NCI-H345 (cell line): ENCODE data around the gene SUB1.
"Not testable (repeated sequence)": the region's sequence is repeated elsewhere in the genome, so short reads cannot be mapped to it uniquely, and the experiment has no call there.

Source experiments
- DNase-seq: peaks from one replicate; lab custom pipeline; 2025; lab: John Stamatoyannopoulos, UW

Gene SUB1

GRCh38 chr5:32566319-32567111 is 18.8 kb upstream of the SUB1 start:
- DNase-seq = no peak

- DNase-seq = no peak
These were observed 14.2 kb upstream of the SUB1 start for GRCh38 chr5:32571128-32571527.

- peak; percentile 16 for DNase-seq
These were observed 12.4 kb upstream of the SUB1 start for GRCh38 chr5:32572778-32573480.

- DNase-seq = not testable (repeated sequence)
These were observed 11.9 kb upstream of the SUB1 start for GRCh38 chr5:32573481-32573854.

GRCh38 chr5:32574540-32575175 is 10.7 kb upstream of the SUB1 start:
- no peak for DNase-seq

GRCh38 chr5:32578363-32578762 is 7.0 kb upstream of the SUB1 start:
- no peak for DNase-seq

GRCh38 chr5:32578764-32579163 is 6.6 kb upstream of the SUB1 start:
- no peak for DNase-seq

GRCh38 chr5:32581010-32581785 is 4.2 kb upstream of the SUB1 start:
- DNase-seq = no peak

GRCh38 chr5:32583582-32584232 is 1.6 kb upstream of the SUB1 start:
- no peak for DNase-seq

GRCh38 chr5:32584646-32585045 is 711 bp upstream of the SUB1 start:
- DNase-seq = no peak

GRCh38 chr5:32585122-32585445 is 273 bp upstream of the SUB1 start:
- DNase-seq = no peak

- no peak for DNase-seq
These were observed 881 bp downstream of the SUB1 start for GRCh38 chr5:32586276-32586599.

- DNase-seq = no peak
These were observed 1.8 kb downstream of the SUB1 start for GRCh38 chr5:32587067-32587551.

- no peak for DNase-seq
These were observed 4.1 kb downstream of the SUB1 start for GRCh38 chr5:32589416-32589815.

- peak; percentile 44 for DNase-seq
These were observed 4.8 kb downstream of the SUB1 start for GRCh38 chr5:32589942-32590869.

- DNase-seq = no peak
These were observed 9.8 kb downstream of the SUB1 start for GRCh38 chr5:32595118-32595517.

- DNase-seq = no peak
These were observed 11.8 kb downstream of the SUB1 start for GRCh38 chr5:32597041-32597629.

- DNase-seq = no peak
These were observed 13.0 kb downstream of the SUB1 start for GRCh38 chr5:32598260-32598937.

- no peak for DNase-seq
These were observed 13.7 kb downstream of the SUB1 start for GRCh38 chr5:32598997-32599549.
